ENCODE measurements around the gene RBM15B.

- TF ChIP-seq CBFB (CRISPR knock-in tag; IDR thresholded peaks at IDR 0.05; ENCODE audit: low read depth) (no peak), CTCF (IDR thresholded peaks at IDR 0.05) (no peak)
These were observed 1.5 kb downstream of the RBM15B start for GRCh38 chr3:51392355-51393133.

Data from WTC11 (cell line).